CD4-positive, alpha-beta T cell treated with Interleukin-10 for 1 hour (primary cell): ENCODE data around the gene CPXM2.

ENCODE experiments used
- DNase-seq: peaks from one replicate; pipeline ENCODE4 v3.0.0-alpha.2; 2020

The CPXM2 gene

DNA sequence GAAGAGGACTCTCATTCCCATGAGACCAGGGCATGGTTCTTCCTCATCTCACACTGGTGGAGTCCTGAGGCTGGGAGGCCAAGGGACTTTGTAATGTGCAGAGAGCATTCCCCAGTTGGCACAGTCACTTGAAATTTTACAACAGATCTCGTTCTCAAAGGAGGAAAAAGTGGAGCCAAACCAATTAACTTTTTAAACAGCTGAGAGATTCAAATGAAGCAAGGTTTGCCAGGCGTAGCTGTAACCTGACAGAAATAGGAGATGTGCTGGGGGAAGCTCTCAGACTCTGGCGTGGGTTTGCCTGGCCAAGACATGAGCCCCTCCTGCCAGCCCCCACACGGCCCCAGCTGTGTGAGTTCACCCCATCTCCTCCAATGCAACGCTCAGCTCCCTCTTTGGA lies 12.0 kb upstream of the CPXM2 start:
- DNase-seq: no peak

DNA sequence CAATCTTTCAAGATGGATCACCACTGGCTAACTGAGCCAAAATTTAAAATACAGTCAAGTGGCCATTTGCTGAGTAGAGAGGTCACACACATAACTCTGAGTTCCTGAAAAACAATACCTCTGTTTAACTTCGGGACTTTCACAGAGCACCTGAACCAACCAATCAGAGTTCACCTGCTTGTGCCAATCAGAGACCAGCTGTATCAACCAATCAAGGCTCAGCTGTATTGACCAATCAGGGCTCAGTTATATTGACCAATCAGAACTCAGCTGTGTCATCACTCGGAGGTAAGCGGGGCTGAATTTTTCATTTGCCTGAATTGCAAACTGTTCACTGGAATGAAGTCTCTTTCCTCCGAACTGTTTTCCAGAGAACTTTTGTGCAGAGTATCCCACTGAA lies 10.0 kb upstream of the CPXM2 start:
- DNase-seq: no peak

DNA sequence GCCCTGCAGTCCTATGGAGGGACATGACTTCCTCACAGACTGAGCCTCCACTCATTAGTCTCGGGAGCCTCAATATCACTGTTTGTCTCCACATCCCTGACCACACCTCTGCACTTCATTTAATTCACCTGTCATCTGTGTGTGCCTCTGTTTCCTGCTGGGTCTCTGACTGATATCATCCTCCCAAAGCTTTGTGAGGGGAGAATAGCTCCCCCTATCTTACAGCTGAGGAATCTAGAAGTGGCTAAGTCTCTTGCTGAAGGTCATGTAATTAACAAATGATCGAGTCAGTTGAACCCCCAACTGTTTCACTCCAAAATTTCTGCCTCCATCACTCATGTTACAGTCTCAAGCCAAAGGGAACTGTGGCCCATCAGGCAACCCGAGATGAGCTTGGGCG lies 5.5 kb upstream of the CPXM2 start:
- no peak for DNase-seq

DNA sequence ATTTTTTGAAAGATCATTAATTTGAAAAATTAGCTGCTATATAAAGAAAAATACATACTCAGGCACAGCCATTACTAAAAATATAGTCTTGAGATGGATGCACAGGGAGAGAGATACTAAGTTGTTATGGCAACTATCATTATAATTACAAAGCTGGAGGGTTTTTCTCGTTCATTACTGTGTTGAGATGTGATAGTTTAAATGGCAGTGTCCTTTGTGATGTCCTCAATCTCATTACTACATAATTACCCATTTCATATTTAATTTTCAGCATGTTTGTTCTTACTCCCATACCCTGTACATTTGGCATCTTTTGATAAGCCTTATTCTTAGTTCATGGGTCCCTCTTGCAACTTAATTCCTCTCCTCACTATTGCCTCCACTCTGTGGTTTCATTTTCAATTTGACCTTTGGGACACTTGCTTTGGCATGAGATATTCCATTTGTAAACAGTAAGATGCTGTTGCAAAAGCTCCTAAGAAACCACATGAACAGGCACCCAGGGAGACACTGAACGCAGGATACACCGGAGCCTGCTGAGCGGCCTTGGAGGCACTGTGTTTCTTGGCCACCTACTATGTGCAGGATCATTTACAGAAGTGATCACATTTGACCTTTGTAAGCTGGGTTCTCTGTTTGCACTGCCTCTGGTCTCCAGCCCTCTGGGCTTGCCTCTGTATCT lies 4.8 kb upstream of the CPXM2 start:
- no peak for DNase-seq

DNA sequence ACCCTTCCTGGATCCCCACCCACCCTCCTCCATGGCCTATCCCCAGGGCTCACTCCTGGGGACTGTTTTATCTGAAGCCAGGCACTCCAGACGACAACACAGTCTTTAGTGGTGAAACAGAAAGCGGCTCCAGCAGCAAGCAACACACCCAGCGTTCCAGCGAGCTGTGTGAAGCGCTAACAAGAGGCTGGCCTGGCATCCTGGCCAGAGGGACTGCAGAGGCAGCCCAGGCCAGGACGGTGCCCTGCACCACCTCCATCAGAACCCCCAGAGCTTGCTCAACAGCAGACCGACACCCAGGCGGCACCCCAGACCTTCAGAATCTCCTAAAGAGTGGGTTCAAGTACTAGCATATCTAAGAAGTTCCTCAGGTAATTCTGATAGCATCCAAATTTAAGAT lies 2.0 kb upstream of the CPXM2 start:
- DNase-seq: no peak

DNA sequence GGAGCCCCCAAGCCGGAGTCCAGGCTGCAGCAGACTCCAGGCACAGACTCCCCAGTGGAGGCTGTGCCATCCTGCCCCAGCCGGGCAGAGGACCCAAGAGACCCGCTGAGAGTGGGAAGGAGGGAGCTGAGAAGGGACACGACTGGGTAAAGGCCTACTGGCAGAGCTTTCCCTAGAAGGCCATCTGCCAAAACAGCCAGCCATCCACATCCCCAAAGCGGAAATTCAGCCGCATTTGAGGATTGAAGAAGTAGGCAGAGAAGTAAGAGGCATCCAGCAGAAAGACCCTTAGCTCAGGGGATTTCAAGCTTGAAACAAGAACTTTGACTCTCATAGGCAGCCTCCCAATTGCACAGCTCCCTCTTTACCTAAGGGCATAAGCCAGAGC lies 857 bp downstream of the CPXM2 start:
- DNase-seq: no peak

DNA sequence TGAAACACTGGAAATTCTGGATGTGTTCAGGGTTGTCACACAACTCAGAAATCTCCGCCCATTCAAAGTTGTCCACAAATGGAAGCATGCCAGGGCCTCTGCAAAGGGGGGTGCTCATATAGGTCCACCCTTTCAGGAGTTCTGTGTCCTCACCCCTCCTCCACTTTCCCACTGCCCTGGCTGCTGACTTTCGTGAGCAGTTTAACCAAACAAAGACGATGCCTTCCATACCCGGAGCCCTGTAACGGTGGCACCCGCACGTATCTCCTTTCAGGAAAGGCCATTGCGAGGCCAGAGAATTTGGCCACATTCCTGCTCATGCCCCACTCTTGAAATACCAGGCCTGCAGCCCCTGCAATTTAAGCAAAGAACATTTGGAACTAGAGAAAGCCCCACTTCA lies 1.4 kb downstream of the CPXM2 start:
- no peak for DNase-seq

DNA sequence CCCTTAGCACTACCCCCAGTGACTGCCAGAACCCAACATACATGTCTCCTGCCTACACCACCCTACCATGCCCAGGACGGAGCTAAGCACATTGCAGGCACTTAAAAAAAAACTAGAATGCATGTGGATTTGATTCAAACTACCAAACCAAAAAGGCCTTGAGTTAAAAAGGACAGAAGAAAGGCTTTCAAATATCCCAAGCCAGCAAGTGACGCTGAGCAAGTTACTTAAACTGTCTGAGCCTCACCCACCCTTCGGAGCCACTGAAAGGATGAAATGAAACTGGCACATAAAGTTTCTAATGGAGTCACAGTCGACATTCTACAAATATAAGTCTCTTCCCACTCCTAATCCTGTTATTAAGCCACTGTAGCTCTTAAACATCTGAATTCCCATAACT lies 1.8 kb downstream of the CPXM2 start:
- DNase-seq: no peak

DNA sequence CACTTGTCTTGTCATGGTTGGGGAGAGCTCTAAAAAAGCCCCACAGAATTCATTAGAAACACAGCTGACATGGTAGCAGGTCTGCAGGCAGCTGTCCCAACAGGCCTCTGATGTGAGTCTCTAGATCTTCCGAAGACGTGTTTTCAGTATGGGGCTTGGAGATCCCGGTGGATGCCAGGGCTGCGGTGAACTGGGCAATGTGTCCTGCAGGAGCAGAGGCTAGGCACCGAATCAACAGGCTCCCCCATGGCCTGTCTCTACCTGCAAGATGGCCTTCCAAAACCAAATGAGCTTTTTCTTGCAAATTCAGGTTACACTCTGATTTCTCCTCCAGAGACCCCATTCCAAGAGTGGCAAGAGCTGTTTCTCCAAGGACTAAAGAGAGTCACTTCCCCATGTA lies 2.9 kb downstream of the CPXM2 start:
- no peak for DNase-seq

DNA sequence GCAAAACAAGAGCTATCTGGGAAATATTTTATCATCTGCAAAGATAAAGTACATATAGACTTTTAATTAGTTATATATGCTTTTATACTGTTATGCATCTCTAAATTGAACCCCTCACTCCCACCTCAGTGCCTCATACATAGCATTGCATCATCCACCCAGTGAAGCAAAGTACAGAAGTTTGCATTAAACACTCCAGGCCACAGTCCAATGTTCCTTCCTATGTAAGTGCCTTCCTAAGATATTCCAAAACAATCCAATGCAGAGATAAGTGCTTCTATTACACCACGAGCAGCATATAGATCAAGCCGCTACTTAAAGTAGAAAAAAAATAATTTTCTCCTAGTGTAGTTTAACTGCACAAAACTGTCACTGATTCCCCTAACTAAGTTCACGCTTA lies 3.4 kb downstream of the CPXM2 start:
- DNase-seq: no peak

DNA sequence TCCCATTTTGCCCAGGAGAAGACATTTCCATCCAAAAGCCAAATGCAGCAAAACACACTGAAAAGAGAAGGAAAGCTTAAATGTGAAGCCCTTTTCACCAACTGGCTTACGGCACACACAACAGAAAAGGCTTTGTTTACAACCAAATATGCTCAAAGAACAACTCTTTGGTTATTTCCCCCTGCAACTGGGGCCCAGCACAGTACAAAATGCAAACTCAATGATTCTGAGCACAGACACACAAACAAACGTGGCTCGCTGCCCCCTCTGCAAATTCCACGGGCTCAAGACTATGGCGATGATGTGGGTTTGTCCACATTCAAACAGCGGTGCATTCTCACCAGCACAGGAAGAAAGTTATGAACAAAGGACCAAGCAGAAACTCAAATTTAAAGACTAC lies 5.3 kb downstream of the CPXM2 start:
- no peak for DNase-seq

DNA sequence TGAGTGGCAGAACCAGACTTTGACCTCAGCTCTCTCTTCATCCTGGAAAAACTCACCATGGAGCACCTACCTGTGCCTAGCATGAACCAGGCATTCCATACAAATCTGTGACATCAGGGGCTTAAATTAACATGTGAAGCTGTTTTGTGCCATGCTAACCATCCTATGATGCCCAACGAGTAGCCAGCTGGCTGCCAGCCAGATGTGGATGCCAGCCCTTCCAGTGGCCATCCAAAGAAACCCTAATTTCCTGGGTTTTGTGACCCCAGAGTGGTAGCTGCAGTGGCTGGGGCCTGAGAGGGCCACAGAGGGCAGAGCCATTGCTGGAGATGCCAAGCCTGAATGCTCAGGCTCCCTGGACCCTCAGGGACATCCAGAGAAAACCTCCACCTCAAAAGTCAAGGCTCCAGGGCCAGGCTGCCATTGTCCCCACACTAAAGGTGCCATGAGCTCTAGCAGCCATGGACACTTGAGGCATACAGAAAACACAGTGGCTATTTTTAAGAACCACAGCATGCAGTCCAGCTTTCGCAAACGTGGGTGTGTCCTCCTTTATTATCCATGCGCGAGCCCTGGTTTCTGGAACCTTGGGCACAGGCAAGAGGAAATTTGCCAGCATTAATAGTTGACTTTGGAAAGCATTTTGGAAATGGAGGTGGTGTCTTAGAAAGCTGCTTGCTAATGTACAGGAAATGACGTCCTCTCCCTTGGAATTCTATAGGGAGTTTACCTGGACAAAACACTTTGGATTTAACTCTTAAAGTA lies 6.0 kb downstream of the CPXM2 start:
- no peak for DNase-seq

DNA sequence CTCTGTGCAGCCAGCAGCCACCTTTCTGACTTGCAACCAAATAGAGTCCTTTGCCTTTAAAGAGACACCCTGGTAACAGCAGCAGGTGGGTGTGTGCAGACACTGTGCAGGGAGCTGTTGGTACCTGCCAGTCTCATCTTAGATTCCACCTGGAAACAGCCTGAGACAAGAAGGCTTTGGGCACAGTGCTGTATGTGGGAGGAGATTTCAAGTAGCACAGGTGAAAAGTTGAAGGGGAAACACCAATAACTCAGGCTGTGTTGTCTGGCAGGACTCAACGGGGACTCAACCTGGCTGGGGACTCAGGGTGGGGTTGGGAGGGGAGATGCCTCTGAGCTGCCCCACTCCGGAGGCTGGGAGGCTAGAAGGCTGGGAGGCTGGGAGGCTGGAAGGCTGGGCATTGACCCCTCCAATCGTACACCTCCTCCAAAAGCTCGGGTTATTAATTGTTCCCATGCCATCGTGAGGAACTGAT lies 6.7 kb downstream of the CPXM2 start:
- DNase-seq: no peak

DNA sequence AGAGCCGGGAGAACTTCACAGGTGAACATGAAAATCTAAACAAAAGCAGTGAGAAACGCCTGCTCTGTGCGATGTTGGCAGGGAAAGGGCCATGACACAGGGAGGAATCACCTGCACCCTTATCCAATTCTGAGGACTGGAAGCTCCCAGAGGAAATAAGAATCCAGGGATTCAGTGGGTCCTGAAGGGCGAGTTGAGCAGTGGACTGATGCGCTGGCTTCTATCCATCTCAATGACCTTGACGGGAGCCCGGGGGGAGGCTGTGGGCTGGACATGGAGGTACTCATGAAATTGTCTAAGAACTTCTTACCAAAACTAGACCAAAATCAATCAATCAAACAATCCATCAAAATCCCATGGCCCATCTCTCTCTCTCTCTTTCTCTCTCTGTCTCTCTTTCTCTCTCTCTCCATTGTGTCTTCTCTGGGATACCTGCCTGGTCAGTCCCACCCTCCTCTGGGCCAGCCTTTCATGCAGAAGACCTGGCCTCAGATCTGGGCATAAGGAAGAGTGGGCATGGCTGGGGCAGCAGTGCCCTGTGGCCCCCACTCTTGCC lies 7.2 kb downstream of the CPXM2 start:
- DNase-seq: no peak

DNA sequence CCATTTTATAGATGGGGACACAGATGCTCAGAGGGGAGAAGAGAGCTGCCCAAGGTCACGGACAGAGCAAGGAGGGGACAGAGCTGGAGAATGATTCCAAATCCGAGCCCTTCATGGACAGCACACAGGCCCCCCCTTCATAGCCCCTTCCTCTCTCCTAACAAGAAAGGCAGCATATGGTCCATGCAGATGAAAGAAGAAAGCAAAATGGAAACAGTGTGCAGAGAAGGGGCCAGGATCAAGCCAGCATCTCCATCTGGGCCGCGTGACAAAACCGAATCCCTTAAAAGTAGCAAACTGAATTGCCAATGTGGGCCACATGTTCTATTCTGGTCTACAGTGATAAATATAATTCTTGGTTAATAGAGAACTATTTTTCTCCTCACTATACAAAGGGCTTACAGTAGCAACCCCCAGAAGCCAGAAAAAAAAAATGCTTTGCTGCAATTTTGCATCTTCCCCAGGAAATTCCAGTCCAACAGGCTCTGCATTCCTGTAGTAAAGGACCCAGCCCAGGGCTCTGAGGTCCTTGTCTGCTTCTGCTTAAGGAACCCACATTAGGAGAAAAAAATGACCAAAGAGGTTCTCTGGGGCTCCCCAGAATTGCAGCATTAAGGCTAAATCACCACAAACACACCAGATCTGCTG lies 7.8 kb downstream of the CPXM2 start:
- no peak for DNase-seq

DNA sequence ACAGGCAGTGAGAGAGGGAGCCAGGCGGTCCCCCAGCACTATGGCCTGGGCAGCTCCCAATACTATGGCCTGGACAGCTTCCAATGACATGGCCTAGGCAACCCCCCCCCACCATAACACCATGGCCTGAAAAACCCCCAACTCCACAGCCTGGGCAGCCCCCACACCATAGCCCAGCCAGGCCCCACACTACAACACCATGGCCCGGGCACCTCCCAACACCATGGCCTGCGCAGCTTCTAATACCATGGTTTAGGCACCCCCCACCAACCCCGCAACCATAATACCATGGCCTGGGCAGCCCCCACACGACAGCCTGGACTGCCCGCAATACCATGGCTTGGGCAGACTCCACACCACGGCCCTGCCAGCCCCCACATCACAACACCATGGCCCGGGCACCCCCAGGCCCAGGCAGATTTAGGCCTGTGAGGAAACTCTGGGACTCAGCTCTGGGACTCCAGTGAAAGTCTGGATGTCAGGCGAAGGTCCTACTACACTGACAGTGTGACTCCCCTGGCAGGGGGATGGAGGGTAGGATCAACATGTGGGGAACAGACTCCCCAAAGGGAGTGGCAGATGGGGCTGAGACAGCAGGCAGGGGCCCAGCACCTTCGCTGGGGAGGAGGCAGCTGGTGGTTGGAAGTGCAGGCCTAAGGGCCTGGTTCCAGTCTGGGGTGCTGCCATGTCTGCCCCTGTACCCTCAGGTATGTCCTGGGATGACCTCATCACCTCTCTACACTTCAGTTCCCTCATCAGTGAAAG lies 8.7 kb downstream of the CPXM2 start:
- no peak for DNase-seq

DNA sequence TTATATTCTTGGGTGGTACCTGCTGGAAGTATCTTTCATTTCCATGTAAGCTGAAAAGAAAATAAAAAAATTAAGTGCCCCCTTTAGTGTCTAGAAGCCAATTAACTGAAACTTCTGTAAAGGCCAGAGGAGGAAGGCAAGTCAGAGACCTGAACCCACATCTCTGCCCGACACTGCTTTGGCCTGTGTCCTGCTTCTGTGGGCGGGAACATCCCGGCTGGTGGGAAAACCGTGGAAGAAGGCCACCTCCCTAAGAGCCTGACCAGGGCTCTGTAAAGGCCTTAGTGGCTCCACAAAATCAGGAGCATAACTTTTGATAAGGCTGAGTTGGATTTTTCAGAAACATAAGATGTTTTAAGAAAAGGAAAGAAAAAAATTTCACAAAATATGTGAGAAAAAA lies 9.4 kb downstream of the CPXM2 start:
- DNase-seq: no peak

DNA sequence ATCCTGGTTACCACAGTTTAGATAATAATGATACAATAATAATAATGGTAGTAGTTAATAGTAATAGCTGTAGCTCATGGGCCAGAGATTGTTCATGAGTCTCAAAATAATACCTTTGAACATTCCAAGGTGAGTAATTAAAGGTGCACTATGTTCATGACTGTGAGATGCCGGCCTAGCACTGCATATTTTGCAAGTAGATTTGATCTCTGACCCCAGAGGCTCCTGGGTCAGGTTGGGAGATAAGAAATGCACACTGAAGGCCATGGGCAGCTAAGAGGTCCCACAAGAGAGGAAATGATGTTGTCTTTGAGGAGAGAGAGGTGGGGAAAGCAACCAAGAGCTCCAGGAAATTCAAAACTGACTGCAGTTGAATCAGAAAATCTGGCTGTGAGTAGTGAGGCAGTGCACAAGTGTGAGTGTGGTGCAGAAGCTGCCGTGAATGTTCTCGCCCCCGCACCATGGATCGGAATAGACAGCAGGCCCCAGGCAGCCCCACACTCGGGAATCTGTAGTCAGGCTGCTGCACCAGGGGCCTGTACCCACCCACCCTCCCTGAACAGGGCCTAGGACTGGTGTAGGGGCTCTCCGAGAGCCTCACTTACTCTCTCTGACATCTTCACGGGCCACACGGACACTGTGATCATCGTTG lies 11.9 kb downstream of the CPXM2 start:
- DNase-seq: no peak

DNA sequence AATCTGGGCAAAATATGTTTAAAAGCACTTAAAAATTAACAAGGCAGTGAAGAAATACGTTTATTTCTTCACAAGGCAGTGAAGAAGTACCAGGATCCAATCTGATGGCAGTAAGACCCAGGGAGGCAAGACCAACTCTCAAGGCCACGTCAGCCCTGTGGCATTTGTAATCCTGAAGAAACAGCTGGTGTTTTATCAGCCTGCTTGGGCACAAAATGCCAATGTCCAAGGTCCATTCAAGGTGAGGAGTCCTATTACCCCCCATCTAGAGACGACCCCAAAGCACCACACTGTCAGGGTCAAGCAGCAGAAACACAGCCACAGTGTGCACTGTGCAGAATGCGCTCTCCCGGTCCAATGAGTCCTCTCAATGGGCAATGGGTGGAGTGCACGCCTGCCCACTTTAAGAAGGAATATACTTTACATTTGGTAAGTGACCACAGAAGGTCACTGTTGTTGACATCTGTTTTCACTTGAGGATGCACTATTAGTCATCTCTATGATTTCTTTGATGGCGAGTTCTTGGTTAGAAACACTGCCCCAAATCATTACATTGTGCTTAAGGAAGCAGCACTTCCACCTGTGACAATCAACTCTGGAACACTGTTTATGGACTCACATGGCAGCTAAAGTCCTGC lies 12.8 kb downstream of the CPXM2 start:
- no peak for DNase-seq

DNA sequence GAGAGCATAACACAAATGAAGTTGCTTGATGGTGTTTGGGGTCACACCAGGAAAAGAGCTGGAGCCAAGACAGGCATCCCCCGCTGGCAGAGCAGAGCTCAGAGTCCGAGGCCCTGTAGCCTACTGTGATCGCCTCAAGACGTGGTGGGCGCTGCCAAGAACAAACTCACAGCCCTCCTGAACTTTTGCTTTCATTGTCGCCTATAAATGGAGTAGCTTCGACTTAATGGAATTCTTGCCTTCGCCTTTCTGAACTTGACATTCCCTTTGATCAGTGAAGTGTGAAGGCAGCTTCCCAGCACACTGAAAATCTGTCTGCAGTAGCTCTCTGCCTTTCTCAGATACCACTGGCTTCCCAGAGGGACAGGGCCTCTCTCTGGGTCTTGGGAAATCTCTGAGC lies 21.3 kb downstream of the CPXM2 start:
- DNase-seq: no peak

DNA sequence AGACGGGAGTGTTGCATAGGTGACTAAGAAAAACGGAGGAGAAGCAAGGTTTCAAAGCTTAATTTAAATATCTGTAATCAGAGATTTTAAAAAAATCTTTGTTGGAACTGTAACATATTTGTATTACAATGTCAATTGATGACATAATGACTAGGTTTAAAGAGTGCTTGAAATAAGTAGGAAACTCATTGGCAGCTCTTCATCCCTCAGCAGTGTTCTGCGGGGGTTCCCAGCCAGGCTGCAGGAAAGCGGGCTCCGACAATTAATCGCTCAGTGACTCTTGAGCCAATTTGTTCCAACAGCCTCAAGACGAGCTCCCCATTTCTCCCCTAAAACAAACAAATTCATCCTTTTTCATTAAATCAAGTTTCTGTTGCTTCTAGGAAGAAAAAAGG lies 22.6 kb downstream of the CPXM2 start:
- DNase-seq: no peak
